ENCODE measurements around the gene CXCR6.

CXCR6 gene

DNA sequence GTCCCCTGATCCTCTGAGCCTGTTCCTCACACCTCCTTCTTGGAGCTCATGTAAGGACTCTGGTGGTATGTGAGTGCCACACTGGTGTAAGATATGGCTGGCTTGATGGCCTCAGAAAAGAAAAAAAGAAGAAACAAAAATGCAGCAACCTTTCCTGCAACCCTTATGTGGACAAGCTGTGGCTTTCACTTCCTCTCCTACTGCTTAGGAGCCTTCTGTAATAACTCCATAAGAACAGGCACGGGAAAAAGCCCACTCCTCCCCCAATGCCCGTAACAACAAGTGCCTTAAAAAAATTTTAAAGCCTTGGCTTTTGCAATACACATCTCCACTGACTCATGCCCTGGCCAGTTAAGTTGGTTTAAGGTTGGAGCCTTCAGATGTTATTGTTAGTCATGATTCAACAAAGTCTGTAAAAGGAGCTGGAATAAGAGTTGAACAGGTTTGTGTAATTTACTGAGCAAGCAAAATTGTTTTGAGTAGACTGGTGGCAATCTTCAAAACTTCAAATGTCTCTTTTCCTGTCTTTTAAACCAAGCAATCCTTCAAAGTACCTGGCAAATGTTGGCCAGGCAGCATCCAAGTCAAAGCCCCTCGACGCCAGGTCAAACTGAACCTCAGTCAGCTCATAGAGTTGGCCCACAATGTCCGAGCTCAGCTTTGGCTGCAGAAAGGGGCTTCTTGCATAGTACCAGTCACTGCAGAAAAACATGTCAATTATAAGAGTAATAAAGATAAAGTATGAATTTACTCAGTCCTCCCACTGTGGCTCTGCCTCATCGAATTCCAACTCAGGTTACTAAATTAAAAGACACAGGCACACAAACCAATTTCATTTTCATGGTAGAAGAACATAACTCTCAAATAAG lies 29.5 kb downstream of the CXCR6 start:
- no peak for DNase-seq

- no peak for DNase-seq
Observed at GRCh38 chr3:45974686-45975085, 31.4 kb downstream of the CXCR6 start.

- DNase-seq: no peak
Observed at GRCh38 chr3:45975686-45976085, 32.4 kb downstream of the CXCR6 start.

DNA sequence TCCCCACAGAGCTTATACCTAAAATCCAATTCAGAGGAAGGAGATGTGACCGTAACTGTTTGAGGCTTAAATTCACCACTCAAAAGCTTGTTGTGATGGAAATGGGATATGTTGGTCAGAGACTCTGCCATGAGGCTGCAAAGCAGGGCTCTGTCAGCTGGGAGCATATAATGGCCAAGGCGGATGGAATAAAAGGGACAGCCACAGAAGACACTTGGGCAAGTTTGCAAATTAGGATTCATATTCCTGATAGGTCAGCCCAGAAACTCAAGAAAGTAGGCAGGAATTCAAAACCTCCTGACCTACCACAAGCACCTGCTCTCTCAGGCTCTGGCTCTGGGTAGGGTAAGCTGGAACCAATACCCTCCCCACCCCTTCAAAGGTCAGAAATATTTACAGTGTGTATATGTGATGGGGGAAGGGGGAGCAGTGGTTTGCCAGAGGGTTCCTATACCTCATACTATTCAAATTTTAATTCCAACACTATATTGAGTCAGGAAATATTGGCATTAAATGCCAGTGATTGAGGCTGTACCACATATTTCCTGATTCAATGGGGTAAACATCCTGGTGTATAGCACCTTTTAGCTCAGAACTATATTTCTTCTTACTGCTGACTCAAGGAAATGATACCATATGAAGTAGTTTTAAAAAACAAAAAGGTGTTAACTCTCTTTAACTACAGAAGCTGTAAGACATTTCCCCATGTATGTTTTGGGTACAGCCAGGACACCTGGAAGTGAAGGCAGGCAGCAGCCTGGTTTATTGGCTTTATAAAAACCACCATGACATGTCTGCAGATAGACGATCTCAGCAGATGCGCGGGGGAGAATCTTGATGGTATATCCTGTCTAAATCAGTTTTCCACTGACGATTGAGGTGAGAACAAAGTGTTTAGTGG lies 33.2 kb downstream of the CXCR6 start:
- peak in 3 of 6 experiments; percentile 16 to 31 (median 19) for DNase-seq

DNA sequence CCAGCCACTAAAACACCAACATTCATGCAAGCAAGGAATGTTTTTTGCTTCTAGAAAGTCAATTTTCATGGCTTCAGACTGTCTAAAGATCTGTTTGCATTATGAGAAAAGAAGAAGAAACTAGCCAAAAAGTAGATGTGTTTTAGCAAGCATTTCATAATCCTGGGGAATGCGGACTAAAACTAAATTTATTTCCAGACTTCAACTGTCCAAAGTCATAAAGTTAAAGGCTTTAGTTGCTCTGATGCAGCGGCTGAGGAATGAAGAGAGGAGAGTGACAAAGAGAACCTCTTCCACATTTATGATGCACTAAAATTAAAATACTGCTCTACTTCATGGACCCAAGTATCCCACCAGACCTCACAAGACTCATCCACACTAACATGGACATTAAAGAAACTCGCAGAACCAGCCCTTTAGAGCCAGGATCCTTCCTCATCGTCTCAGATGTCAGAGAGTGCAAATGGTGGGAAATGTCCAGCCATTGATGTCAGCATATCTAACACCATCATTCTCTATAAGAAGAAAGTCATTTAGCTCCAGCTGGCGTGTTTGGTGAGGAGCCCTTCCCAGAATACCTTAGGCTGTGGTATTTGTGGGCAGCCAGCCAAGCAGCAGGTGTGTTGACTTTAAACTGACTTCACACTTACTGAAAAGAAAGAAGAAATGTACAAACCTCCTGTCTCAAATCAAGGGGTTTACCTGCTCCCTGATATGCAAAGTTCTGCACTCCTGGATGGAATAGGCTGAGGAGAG lies 34.9 kb downstream of the CXCR6 start:
- DNase-seq: peak in 3 of 6 experiments; percentile 16 to 34 (median 24)

- no peak for DNase-seq
Observed at GRCh38 chr3:45979378-45979777, 36.1 kb downstream of the CXCR6 start.

DNA sequence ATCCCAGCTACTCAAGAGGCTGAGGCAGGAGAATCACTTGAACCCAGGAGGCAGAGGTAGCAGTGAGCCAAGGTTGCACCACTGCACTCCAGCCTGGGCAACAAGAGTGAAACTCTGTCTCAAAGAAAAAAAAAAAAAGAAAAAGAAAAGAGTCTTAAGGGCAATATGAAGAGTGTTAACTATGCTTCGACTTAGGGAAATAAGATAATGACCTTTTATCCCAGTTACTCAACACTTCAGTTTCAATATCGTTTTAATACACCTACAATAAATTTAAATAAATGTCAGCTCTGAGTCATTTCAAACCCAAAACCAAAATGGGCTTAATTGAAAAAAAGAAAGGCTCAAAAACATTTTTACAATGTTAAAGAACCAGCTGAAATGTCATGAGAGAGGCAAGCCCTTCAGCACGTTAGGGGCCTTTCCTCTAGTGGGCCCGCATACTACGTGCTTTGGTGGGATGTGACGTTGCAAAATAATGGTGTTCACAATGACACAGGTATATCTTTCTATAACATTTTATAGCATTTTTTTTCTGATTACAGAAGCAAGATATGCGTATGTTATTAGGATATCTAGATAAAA lies 37.1 kb downstream of the CXCR6 start:
- DNase-seq: no peak

GRCh38 chr3:45980819-45981218 lies 37.6 kb downstream of the CXCR6 start:
- no peak for DNase-seq

- no peak for DNase-seq
Observed at GRCh38 chr3:45981346-45982074, 38.2 kb downstream of the CXCR6 start.

DNA sequence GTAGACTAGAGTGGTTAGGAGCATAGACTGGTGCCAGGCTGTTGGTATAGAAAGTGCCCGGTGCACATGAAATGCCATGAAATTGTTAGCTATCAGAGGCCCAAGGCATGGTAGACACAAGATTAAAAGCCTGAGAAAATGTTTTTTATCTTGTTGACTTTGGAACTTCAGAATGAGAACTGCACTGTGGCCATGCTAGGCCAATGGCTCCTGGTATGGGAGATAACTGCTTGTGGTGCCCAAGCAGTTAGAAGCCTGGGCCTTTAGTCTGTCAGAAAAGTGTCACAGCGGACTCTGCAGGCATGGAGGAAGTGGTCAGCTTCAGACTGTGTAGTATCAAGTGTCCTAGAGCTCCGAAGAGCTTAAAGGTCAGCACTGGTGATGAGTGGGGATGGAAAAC lies 40.5 kb downstream of the CXCR6 start:
- DNase-seq: no peak

GRCh38 chr3:45984331-45985312 lies 41.4 kb downstream of the CXCR6 start:
- DNase-seq: no peak

- DNase-seq: no peak
Observed at GRCh38 chr3:45985532-45986302, 42.5 kb downstream of the CXCR6 start.

DNA sequence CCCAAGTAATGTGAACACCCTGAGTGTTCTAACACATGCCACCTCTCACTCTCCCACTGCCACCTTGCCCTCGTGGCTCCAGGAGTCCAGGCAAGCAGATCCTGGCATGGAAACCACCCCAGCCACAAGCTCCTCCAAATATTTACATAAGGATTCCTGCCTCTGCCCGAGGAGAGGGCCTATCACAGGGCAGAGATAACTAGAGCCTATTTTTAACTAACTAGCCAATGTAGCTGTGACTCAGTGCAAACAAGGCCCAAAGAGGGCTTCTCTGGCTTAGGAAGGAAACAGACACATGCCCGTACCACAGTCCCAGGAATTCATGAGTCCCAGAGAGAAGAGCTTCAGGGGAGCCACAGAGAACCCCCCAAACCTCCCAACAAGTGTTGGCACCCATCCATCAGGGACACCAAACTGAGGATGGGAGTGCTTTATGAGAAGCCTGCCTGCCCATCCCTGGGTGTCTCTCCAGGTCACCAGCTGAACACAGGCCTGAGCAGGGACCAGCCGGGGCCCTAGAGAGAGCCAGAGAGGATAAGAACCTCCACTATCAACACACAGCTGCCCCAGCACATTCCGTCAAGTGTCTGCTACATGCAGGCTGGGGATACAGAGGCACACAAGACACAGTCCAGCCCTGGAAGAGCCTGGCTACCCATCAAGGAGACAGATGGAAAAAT lies 43.2 kb downstream of the CXCR6 start:
- no peak for DNase-seq

DNA sequence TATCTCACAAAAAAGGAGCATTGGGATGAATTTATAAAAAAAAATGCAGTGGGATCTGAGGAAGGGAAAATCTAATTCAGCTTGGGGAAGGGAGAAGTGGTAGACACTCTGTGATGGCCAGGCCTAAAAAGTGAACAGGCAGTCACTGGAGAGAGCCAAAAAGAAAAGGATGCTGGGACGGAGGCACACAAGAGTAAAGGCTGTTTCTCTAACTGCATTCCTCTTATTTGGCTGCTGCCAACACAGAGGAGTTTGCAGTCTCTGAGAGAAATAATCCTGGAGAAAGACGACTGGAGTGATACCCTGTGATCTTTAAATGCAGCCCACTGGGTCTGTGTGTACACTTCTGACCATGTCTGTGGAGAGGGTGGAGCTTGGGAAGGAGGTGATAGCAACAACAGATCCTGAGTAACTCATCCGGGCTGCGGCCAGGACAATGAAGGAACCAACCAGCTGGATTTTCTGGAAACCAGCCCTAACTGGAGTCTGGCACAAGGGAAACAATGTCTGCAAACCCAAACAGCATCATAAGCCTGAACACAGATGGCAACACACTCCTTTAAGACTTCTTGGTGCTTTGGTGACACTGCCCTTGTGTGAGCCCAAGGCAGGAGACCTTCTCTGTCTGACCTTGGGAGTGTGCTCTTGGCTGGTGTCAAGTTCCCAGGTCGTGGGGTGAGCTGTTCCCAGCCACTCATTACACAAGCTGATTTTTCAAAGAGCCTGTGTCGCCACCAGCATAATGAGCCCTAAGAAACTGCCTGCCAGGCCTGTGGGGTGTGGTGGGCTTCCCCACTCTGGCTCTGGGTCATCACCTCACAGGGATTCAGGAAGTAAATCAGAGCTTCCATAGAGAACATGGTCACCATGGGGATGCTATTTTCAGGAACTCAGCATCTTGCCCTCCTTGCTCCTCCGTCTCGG lies 44.4 kb downstream of the CXCR6 start:
- no peak for DNase-seq

GRCh38 chr3:45988362-45988761 lies 45.1 kb downstream of the CXCR6 start:
- no peak for DNase-seq

GRCh38 chr3:45988804-45989203 lies 45.5 kb downstream of the CXCR6 start:
- no peak for DNase-seq

DNA sequence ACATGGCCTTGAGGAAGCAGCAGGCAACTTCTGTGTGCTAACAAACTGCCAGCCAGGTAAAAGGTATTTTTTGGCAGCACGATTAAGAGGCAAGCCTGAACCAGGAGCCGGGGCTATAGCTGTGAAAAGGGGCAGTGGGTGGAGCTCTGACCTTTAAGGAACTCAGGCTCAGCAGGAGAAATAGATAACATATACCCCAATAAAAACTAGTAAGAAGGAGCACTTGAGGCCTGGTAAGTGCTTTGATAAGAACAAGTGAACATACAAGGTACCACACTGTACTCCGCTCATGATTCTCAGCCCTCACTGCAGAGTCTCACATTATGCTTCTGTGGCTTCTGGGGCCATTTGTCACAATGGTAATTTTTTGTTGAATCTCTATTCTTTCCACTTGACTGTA lies 46.9 kb downstream of the CXCR6 start:
- no peak for DNase-seq

GRCh38 chr3:45991341-45991740 lies 48.1 kb downstream of the CXCR6 start:
- no peak for DNase-seq
